CD4-positive, alpha-beta T cell treated with Interferon gamma for 1 hour (primary cell): ENCODE measurements around the gene ANXA2R.
"Not testable (repeated sequence)": the region's sequence is repeated elsewhere in the genome, so short reads cannot be mapped to it uniquely, and the experiment has no call there.

Experiments used
- DNase-seq: peaks from one replicate; pipeline ENCODE4 v3.0.0-alpha.2; 2020

The ANXA2R gene

GRCh38 chr5:43055098-43055497 is 15.0 kb upstream of the ANXA2R start:
- not testable (repeated sequence) for DNase-seq

GRCh38 chr5:43051684-43052083 is 11.6 kb upstream of the ANXA2R start:
- no peak for DNase-seq

- DNase-seq: no peak
These were observed 10.3 kb upstream of the ANXA2R start for GRCh38 chr5:43050384-43050783.

GRCh38 chr5:43049236-43049635 is 9.1 kb upstream of the ANXA2R start:
- DNase-seq: no peak

GRCh38 chr5:43046474-43046873 is 6.4 kb upstream of the ANXA2R start:
- no peak for DNase-seq

- no peak for DNase-seq
These were observed 5.1 kb upstream of the ANXA2R start for GRCh38 chr5:43045236-43045635.

GRCh38 chr5:43044181-43044914 is 4.2 kb upstream of the ANXA2R start:
- no peak for DNase-seq

- no peak for DNase-seq
These were observed 3.3 kb upstream of the ANXA2R start for GRCh38 chr5:43043400-43043756.

GRCh38 chr5:43042626-43043399 is 2.7 kb upstream of the ANXA2R start:
- peak; percentile 76 for DNase-seq

GRCh38 chr5:43042176-43042625 is 2.1 kb upstream of the ANXA2R start:
- peak; percentile 93 for DNase-seq

- peak; percentile 76 for DNase-seq
These were observed 1.6 kb upstream of the ANXA2R start for GRCh38 chr5:43041669-43042175.

GRCh38 chr5:43041110-43041668 is 1.1 kb upstream of the ANXA2R start:
- peak; percentile 51 for DNase-seq

- DNase-seq: peak; percentile 75
These were observed 440 bp downstream of the ANXA2R start for GRCh38 chr5:43039471-43040286.

GRCh38 chr5:43039152-43039470 is 1.0 kb downstream of the ANXA2R start:
- no peak for DNase-seq

GRCh38 chr5:43038496-43038989 is 1.6 kb downstream of the ANXA2R start:
- peak; percentile 41 for DNase-seq

GRCh38 chr5:43037636-43038495 is 2.3 kb downstream of the ANXA2R start:
- peak; percentile 50 for DNase-seq

- DNase-seq: no peak
These were observed 3.1 kb downstream of the ANXA2R start for GRCh38 chr5:43036856-43037635.

GRCh38 chr5:43036409-43036808 is 3.7 kb downstream of the ANXA2R start:
- DNase-seq: no peak

- DNase-seq: no peak
These were observed 5.5 kb downstream of the ANXA2R start for GRCh38 chr5:43034591-43034968.

- DNase-seq: no peak
These were observed 6.1 kb downstream of the ANXA2R start for GRCh38 chr5:43033841-43034590.
